ENCODE results near the gene C17orf107. TPM values are rescaled to one million over a fixed set of nuclear protein-coding genes. Genes with fewer than 3 reads are reported as not detected.

The C17orf107 gene
- total and polyA plus RNA-seq, 9 of the 15 experiments (the other 6 are each of a cell fraction or from before 2014, with no cell fraction given), result 0.05 to 0.29 (median 0.07) TPM; not detected in 4

DNA sequence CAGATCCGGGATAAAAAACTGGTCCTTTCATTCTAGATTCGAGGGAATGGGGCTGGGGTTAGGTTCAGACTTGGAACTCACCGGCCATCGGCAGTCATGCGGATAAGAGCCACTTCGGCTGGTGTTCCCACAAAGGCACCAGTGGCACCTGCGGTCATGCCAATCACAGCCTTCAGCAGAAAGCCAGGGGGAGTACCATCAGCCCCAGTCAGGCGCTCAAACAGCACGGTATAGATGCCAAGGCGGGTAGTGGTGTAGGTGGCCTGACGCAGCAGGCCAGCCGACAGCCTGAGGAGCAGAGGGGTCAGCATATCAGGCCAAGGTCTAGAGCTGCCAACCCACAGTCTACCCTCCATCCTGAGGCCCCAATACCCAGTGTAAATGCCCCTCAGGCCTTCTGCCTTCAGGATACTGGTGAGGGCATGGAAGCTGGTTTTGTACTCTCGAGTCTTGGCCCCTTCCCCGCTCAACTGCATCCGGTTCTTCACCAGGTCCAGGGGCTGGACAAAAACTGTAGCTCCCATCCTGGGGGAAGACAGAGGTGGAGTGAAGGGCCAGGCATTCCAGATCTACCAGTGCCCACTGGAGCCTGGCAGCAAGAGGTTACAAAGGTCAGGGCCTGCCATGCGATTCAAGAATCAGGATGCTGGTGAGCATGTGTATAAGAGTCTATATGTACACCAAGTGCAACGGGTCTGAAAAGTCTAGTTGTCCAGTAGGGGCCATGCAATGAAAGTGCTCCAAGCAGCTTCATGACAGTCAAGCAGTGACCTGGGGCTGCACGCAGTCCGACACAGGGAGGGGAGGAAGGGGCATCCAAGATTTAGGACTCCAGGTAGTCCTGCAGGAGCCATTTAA is 39.6 kb downstream of the C17orf107 start (continued):
- TF ChIP-seq, protein P1, sequence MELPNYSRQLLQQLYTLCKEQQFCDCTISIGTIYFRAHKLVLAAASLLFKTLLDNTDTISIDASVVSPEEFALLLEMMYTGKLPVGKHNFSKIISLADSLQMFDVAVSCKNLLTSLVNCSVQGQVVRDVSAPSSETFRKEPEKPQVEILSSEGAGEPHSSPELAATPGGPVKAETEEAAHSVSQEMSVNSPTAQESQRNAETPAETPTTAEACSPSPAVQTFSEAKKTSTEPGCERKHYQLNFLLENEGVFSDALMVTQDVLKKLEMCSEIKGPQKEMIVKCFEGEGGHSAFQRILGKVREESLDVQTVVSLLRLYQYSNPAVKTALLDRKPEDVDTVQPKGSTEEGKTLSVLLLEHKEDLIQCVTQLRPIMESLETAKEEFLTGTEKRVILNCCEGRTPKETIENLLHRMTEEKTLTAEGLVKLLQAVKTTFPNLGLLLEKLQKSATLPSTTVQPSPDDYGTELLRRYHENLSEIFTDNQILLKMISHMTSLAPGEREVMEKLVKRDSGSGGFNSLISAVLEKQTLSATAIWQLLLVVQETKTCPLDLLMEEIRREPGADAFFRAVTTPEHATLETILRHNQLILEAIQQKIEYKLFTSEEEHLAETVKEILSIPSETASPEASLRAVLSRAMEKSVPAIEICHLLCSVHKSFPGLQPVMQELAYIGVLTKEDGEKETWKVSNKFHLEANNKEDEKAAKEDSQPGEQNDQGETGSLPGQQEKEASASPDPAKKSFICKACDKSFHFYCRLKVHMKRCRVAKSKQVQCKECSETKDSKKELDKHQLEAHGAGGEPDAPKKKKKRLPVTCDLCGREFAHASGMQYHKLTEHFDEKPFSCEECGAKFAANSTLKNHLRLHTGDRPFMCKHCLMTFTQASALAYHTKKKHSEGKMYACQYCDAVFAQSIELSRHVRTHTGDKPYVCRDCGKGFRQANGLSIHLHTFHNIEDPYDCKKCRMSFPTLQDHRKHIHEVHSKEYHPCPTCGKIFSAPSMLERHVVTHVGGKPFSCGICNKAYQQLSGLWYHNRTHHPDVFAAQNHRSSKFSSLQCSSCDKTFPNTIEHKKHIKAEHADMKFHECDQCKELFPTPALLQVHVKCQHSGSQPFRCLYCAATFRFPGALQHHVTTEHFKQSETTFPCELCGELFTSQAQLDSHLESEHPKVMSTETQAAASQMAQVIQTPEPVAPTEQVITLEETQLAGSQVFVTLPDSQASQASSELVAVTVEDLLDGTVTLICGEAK (IDR thresholded peaks at IDR 0.05), result 0 out of 2 replicates have a peak, but pooled peaks have one; percentile 28
- TF ChIP-seq, protein P1 (CRISPR knock-in tag; IDR thresholded peaks at IDR 0.05), result no peak
- TF ChIP-seq ZSCAN29 (IDR thresholded peaks at IDR 0.05), result 0 out of 2 replicates have a peak, but pooled peaks have one; percentile 12
